EL (cell line): ENCODE data around the gene RHOB.
A peak's percentile ranks its signal among the peaks of the same experiment; 100 is the strongest.
"Not testable (repeated sequence)": the region's sequence is repeated elsewhere in the genome, so short reads cannot be mapped to it uniquely, and the experiment has no call there.

Experiments
- DNase-seq: peaks from one replicate; pipeline ENCODE4 v3.0.0-alpha.2; 2016

Gene RHOB

GRCh38 chr2:20479835-20480234, 33.0 kb downstream of the RHOB start:
- DNase-seq, result no peak

GRCh38 chr2:20480913-20481312, 34.0 kb downstream of the RHOB start:
- DNase-seq, result no peak

- DNase-seq, result no peak
Observed at GRCh38 chr2:20481798-20482405, 35.0 kb downstream of the RHOB start.

- no peak for DNase-seq
Observed at GRCh38 chr2:20482725-20483124, 35.9 kb downstream of the RHOB start.

- DNase-seq, result no peak
Observed at GRCh38 chr2:20483194-20483895, 36.5 kb downstream of the RHOB start.

GRCh38 chr2:20484034-20484617, 37.3 kb downstream of the RHOB start:
- DNase-seq, result no peak

GRCh38 chr2:20484810-20485611, 38.1 kb downstream of the RHOB start:
- DNase-seq, result no peak

- no peak for DNase-seq
Observed at GRCh38 chr2:20485612-20486388, 38.9 kb downstream of the RHOB start.

- no peak for DNase-seq
Observed at GRCh38 chr2:20486571-20486970, 39.7 kb downstream of the RHOB start.

GRCh38 chr2:20487030-20487391, 40.1 kb downstream of the RHOB start:
- no peak for DNase-seq

GRCh38 chr2:20487392-20488174, 40.7 kb downstream of the RHOB start:
- no peak for DNase-seq

GRCh38 chr2:20488201-20488641, 41.3 kb downstream of the RHOB start:
- DNase-seq, result no peak

- no peak for DNase-seq
Observed at GRCh38 chr2:20488782-20489181, 41.9 kb downstream of the RHOB start.

GRCh38 chr2:20490300-20491181, 43.7 kb downstream of the RHOB start:
- DNase-seq, result no peak

GRCh38 chr2:20491739-20492531, 45.1 kb downstream of the RHOB start:
- DNase-seq, result no peak

- not testable (repeated sequence) for DNase-seq
Observed at GRCh38 chr2:20493095-20493494, 46.2 kb downstream of the RHOB start.

- peak; percentile 65 for DNase-seq
Observed at GRCh38 chr2:20494241-20494640, 47.4 kb downstream of the RHOB start.

GRCh38 chr2:20496076-20496872, 49.4 kb downstream of the RHOB start:
- peak; percentile 75 for DNase-seq

- DNase-seq, result no peak
Observed at GRCh38 chr2:20496942-20497341, 50.1 kb downstream of the RHOB start.
